ENCODE measurements around the gene GNPDA2. TPM values are rescaled to one million over a fixed set of nuclear protein-coding genes. Genes with fewer than 3 reads are reported as not detected.
A peak's percentile ranks its signal among the peaks of the same experiment; 100 is the strongest.

GNPDA2 gene
- total RNA-seq, 2 experiments from 2014 or later: 12.8 to 13.8 TPM

DNA sequence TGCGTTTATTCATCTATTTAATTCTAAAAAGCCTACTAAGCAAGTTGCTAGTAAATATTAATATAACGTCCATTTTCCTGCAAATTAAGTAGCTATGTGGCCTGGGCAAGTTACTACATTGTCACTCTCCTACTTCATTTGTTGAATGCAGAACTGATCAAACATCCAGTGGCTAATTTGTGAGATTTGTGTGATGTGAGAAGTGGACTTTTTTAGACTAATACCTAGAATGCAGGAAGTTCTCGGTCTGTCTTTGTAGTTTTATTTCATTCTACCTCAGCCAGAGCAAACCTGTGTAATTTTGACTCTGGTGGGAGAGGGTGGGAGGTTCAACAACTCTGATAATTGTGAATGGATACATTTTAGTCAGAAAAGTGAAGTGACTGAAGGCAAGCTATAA, 47.3 kb downstream of the GNPDA2 start:
- ChIA-PET CTCF (interaction anchor here (1.4 kb wide), 1 partner anchor 24 kb away, joined by 4 read pairs; no protein-coding TSS in a partner anchor), POLR2A (interaction anchor here (1.3 to 2.1 kb wide), 4 partner anchors 16 to 47 kb away, joined by 3 to 7 read pairs (median 7); partner anchors contain the start of gene GNPDA2)
- ATAC-seq: peak; percentile 16
- no peaks in the 10 kb centered on the region for H3K9me3 Mint-ChIP-seq (ENCODE audit: low read depth)
- H3K27ac Mint-ChIP-seq: peak overlapping the region; percentile 93
- H3K4me3 Mint-ChIP-seq: peak overlapping the region; percentile 87
- no peaks in the 10 kb centered on the region for H3K27me3 Mint-ChIP-seq
- no peak for DNase-seq
- intact Hi-C loops (cut with DNase I, micrococcal nuclease): loop anchor here in 1 of 2 experiments (2.0 kb wide), 1 partner anchor 48 kb away; the partner anchor contains the start of gene GNPDA2
- peaks cover 34% of the 10 kb centered on the region for H3K4me1 Mint-ChIP-seq
- H3K36me3 Mint-ChIP-seq (ENCODE audit: low read depth): peaks cover 15% of the 10 kb centered on the region

DNA sequence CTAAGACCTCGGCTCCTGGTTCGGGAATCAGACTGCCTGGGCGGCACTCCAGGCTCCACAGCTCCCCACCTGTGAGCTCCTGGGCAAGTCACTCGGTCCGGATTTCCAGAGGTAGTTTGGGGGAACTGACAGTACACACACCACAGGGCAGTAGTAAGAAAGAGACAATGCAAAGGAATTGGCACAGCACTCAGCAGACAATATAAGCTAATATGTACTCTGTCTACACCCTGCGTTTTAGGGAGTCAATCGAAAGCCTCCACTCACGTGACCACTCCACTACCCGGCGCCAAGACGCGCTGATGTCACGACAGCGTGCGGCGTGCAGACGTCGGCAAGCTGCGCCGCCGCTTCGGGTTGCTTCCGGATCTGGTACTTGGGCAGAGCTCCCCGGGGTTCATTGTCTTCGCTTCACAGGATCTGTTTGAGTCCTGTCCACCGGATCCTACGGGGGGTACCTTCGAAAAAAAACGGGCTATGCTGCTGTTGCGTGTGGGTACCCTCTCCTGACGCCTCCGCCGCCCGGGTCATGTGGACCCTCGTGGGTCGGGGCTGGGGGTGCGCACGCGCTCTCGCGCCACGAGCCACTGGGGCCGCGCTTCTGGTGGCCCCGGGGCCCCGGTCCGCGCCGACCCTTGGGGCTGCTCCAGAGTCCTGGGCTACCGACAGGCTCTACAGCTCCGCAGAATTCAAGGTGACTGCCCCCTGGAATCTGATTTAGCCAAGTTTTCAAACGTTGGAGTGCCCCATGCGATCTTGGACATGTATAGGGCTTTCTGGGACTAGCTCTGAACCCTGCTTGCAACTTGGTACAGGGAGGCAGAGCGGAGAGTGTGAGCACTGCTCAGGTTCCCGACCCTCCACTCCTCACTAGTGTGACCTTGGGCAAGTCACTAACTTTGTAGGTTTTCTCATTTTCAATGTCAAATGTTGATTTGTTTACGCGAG, 48.0 kb downstream of the GNPDA2 start, which contains the start of gene GUF1:
Gene GUF1, plus strand, starts transcription at position 327 of the 948 bp plus-strand sequence. Its CDS starts 203 bp downstream, at position 530.
- intact Hi-C loops (cut with DNase I, micrococcal nuclease): loop anchor here (1.0 to 2.0 kb wide), 2 partner anchors 48 kb away; partner anchors contain the start of gene GNPDA2 (in 2 of the 2)
- no peaks in the 10 kb centered on the region for H3K9me3 Mint-ChIP-seq (ENCODE audit: low read depth)
- H3K4me1 Mint-ChIP-seq: peaks cover 34% of the 10 kb centered on the region
- H3K27me3 Mint-ChIP-seq: no peaks in the 10 kb centered on the region
- peak within 1 kb of the TSS; percentile 93 for H3K27ac Mint-ChIP-seq
- ATAC-seq (peak; percentile 92), DNase-seq (peak; percentile 94)
- H3K36me3 Mint-ChIP-seq (ENCODE audit: low read depth): peaks cover 13% of the 10 kb centered on the region
- ChIA-PET CTCF (interaction anchor here (0.7 to 1.0 kb wide), 2 partner anchors 10 to 49 kb away, joined by 3 to 4 read pairs; no protein-coding TSS in a partner anchor), POLR2A (interaction anchor here (0.5 to 2.1 kb wide), 6 partner anchors 17 to 229 kb away, joined by 3 to 7 read pairs (median 6); partner anchors contain the start of gene GNPDA2)
- peak within 1 kb of the TSS; percentile 87 for H3K4me3 Mint-ChIP-seq

DNA sequence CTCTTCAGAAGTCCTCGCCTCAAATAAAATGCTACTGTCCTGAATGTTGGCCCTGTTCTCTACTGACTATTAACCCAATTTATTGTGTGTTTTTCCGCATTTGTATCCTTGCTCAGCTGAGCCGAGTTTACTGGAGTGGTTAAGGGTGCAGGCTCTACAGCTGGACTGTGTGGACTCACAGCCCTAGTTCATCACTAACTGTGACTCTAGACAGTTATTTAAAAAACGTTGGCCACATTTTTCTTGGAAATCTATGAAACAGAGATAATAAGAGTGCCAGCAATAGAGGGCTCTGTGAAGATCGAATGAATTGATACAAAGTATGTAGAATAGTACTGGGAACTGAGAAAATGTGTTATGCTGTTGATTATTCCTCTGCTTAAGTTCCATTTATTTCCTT, 51.0 kb downstream of the GNPDA2 start:
- intact Hi-C loops (cut with DNase I, micrococcal nuclease): no loop called here
- H3K27me3 Mint-ChIP-seq: peaks cover 7% of the 10 kb centered on the region

DNA sequence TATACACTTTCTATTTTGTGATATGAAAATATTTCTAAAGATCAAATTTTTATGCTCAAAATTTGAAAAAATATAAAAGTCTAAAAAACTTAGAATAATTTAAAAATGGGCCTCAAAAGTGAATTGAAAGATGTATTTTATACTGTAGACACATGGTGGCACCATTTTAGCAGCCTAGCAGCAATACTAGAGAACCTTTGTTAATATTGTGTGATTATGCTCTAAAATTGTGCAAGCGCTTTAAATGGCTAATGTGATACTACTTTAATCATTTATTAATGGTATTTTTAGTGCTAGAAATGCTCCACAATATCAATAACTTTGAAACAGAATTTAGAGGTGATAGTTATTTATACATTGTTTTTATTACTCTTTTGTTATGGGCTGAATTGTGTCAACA, 51.9 kb downstream of the GNPDA2 start:
- Mint-ChIP-seq H3K9me3 (ENCODE audit: low read depth) (no peaks in the 10 kb centered on the region), H3K4me1 (peaks cover 16% of the 10 kb centered on the region), H3K27ac (no peak overlapping the region), H3K36me3 (ENCODE audit: low read depth) (peaks cover 5% of the 10 kb centered on the region), H3K4me3 (no peak overlapping the region), H3K27me3 (peaks cover 7% of the 10 kb centered on the region)
- intact Hi-C loops (cut with DNase I, micrococcal nuclease): no loop called here
- no peak for DNase-seq
- ATAC-seq: no peak
- ChIA-PET CTCF (no interaction called here), POLR2A (no interaction called here)

More for the DNA sequence above, 51.0 kb downstream of the GNPDA2 start:
- Mint-ChIP-seq H3K36me3 (ENCODE audit: low read depth) (peaks cover 5% of the 10 kb centered on the region), H3K27ac (no peak overlapping the region), H3K9me3 (ENCODE audit: low read depth) (no peaks in the 10 kb centered on the region), H3K4me3 (no peak overlapping the region), H3K4me1 (peaks cover 17% of the 10 kb centered on the region)
- DNase-seq (no peak), ATAC-seq (no peak)
- POLR2A ChIA-PET: no interaction called here
- CTCF ChIA-PET: no interaction called here

DNA sequence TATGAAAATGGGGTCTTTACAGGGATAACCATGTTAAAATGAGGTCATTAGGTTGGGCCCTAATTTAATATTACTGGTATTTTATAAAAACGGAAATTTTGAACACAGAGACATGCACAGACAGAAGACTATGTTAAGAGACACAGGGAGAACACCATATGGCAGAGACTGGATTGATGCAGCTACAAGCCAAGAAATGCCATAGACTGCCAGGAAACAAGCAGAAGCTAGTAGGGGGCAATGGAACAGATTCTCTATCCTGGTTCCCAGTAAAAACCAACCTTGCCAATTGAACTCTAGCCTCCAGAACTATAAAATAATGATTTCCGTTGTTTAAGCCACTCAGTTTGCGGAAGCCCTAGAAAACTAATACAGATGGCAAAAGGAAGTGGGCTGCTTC, 54.7 kb downstream of the GNPDA2 start:
- POLR2A ChIA-PET: no interaction called here
- DNase-seq (no peak), ATAC-seq (no peak)
- intact Hi-C loops (cut with DNase I, micrococcal nuclease): no loop called here
- CTCF ChIA-PET: no interaction called here
- no peaks in the 10 kb centered on the region for H3K36me3 Mint-ChIP-seq (ENCODE audit: low read depth)
- H3K9me3 Mint-ChIP-seq (ENCODE audit: low read depth): no peaks in the 10 kb centered on the region
- H3K27me3 Mint-ChIP-seq: peaks cover 7% of the 10 kb centered on the region
- H3K4me3 Mint-ChIP-seq: no peak overlapping the region
- peaks cover 5% of the 10 kb centered on the region for H3K4me1 Mint-ChIP-seq
- no peak overlapping the region for H3K27ac Mint-ChIP-seq

DNA sequence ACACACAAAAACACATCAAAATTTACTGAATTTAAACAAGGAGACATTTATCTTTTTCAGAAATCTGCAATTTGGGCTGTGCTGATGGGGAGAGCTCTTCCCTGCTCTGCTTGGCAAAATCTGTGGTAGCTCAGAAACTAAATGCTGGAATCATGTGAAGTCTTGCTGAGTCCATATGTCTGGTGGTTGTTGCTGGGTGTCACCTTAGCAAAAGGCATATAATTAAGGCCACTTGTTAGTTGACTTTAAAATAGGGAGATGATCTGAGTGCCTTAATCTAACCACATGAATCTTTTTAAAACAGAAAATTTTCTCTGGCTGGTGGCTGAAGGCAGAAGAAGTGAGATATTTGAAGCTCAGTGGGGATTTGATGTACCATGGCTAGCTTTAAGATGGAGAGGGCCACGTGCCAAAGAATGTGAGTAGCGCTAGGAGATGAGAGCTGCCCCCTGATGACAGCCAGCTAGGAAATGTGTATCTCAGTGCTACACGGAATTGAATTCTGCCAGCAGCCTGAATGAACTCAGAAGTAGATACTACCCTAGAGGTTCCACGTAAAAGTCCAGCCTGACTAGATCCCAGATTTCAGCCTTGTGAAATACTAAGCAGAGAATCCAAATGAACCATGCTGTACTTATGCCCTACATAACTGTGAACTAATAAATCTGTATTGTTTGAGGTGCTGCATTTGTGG, 55.7 kb downstream of the GNPDA2 start:
- H3K4me1 Mint-ChIP-seq: peaks cover 2% of the 10 kb centered on the region
- no peak overlapping the region for H3K27ac Mint-ChIP-seq
- ChIA-PET POLR2A (no interaction called here), CTCF (no interaction called here)
- no peaks in the 10 kb centered on the region for H3K9me3 Mint-ChIP-seq (ENCODE audit: low read depth)
- intact Hi-C loops (cut with DNase I, micrococcal nuclease): no loop called here
- no peak overlapping the region for H3K4me3 Mint-ChIP-seq
- H3K36me3 Mint-ChIP-seq (ENCODE audit: low read depth): no peaks in the 10 kb centered on the region
- no peak for DNase-seq
- H3K27me3 Mint-ChIP-seq: peaks cover 7% of the 10 kb centered on the region
- ATAC-seq: no peak

DNA sequence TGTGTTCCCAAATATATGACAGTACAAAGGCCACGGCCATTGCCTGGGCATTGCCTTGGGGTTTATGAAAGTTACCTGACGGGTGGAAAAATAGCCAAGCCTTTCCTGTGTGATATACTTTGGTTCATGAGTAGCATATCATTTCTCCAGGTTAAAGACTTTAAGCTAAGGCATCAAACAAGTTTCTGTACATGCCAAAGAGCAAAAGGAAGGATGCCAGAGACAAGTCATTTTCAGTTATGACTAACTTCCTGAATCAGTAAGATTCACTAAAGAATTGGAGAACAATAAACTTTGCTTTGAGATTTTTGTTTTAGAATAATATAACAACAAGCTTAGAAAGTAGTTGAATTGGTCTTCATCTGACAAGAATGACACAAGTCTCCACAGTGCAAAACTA, 57.8 kb downstream of the GNPDA2 start:
- Mint-ChIP-seq H3K4me1 (peaks cover 2% of the 10 kb centered on the region), H3K4me3 (no peak overlapping the region), H3K9me3 (ENCODE audit: low read depth) (no peaks in the 10 kb centered on the region), H3K27me3 (peaks cover 7% of the 10 kb centered on the region), H3K27ac (no peak overlapping the region), H3K36me3 (ENCODE audit: low read depth) (no peaks in the 10 kb centered on the region)
- ChIA-PET POLR2A (no interaction called here), CTCF (interaction anchor here (1.6 kb wide), 1 partner anchor 9 kb away, joined by 4 read pairs; no protein-coding TSS in a partner anchor)
- ATAC-seq (no peak), DNase-seq (no peak)
- intact Hi-C loops (cut with DNase I, micrococcal nuclease): no loop called here

DNA sequence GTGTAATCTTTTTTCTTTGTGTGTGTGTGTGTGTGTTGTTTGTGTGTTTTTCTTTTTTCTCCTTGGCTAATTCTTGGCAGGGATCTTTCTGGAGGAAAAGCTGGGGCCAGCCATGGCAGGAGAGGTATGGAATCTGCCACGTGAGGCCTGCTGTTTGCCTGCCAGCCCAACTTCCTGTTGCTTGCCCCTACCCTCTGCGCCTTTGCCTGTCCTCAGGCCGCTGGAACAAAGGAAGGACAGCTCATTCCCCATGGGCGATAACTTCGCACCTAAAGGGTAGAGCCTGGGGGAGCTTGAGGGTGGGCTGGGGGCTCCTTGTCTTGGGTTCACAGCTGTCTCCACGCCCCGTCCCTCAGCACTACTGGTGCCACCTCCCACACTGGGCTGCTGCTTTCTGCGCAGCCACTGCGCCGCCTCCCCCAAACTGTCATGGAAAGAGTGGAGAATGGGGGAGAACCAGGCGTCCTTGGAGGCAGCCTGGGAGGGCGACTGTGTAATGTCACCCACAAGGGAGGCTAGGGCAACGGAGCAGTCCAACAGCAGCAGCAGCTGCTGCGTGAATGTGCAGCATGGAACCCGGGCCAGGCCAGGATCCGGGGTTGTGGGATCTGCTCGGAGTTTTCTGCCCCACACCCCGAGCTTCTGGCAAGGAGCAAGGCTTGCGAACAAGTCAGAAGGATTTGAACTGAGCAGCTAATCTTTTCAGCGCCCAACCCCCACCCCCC, 62.7 kb downstream of the GNPDA2 start:
- ATAC-seq (no peak), DNase-seq (no peak)
- peaks cover 5% of the 10 kb centered on the region for H3K27me3 Mint-ChIP-seq
- no peaks in the 10 kb centered on the region for H3K36me3 Mint-ChIP-seq (ENCODE audit: low read depth)
- H3K4me3 Mint-ChIP-seq: no peak overlapping the region
- H3K9me3 Mint-ChIP-seq (ENCODE audit: low read depth): no peaks in the 10 kb centered on the region
- peaks cover under 1% of the 10 kb centered on the region for H3K4me1 Mint-ChIP-seq
- intact Hi-C loops (cut with DNase I, micrococcal nuclease): no loop called here
- H3K27ac Mint-ChIP-seq: no peak overlapping the region
- ChIA-PET POLR2A (no interaction called here), CTCF (no interaction called here)

DNA sequence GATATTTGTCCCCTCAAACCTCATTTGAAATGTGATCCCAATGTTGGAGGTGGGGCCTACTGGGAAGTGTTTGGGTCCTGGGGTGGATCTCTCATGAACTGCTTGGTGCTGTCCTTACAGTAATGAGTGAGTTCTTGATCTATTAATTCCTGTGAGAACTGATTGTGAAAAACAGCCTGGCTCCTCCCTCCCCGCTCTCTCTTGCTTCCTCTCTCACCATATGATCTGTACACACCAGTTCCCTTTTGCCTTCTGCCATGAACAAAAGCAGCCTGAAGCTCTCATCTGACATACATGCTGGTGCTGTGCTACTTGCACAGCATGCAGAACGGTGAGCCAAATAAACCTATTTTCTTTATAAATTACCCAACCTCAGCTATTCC, 63.7 kb downstream of the GNPDA2 start:
- Mint-ChIP-seq H3K27ac (no peak overlapping the region), H3K4me3 (no peak overlapping the region), H3K9me3 (ENCODE audit: low read depth) (no peaks in the 10 kb centered on the region), H3K27me3 (peaks cover 9% of the 10 kb centered on the region), H3K4me1 (no peaks in the 10 kb centered on the region), H3K36me3 (ENCODE audit: low read depth) (no peaks in the 10 kb centered on the region)
- ATAC-seq (no peak), DNase-seq (no peak)
- ChIA-PET CTCF (no interaction called here), POLR2A (no interaction called here)
- intact Hi-C loops (cut with DNase I, micrococcal nuclease): no loop called here

DNA sequence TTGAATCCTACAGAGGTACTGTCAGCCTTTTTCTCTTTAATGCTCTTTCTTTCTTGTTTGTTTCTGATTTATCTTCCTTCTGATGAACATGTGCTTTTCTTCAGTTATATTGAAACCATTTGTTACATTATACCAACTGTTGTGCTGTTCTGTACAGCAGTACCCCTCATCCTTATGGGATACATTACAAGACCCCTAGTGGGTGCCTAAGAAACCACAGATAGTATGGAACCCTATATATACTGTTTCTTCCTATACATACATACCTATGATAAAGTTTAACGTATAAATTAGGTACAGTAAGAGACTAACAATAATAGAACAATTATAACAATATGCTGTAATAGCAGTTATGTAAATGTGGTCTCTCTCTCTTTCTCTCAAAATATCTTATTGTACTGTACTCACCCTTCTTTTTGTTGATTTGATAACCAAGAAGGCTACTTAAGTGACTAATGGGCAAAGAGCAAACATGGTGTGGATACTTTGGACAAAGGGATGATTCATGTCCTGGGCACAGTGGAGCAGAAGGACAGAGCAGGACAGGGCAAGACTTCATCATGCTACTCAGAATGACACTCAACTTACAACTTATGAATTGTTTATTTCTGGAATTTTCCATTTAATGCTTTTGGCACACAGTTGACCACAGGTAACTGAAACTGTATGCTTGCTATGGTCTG, 64.3 kb downstream of the GNPDA2 start:
- H3K4me3 Mint-ChIP-seq: no peak overlapping the region
- no peak for DNase-seq
- ATAC-seq: no peak
- ChIA-PET POLR2A (no interaction called here), CTCF (no interaction called here)
- intact Hi-C loops (cut with DNase I, micrococcal nuclease): no loop called here
- H3K27me3 Mint-ChIP-seq: peaks cover 12% of the 10 kb centered on the region
- no peak overlapping the region for H3K27ac Mint-ChIP-seq
- no peaks in the 10 kb centered on the region for H3K36me3 Mint-ChIP-seq (ENCODE audit: low read depth)
- no peaks in the 10 kb centered on the region for H3K4me1 Mint-ChIP-seq
- no peaks in the 10 kb centered on the region for H3K9me3 Mint-ChIP-seq (ENCODE audit: low read depth)

DNA sequence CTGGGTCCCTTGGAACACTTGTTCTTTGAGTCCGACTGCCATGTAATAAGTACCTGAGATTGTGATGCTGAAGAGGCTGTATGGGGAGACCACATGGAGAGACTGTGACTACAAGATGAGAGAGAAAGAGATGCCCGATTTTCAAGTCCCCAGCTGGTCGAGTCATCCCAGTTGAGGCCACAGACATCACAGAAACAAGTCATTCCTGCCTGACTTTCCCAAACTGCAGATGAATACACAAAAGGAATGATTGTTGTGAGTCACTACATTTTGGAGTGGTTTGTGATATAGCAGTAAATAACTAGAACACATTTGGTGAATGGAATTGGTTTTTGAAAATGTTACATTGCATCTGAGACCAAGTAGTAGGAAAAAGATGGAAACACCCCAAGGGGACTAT, 66.0 kb downstream of the GNPDA2 start:
- no peak for ATAC-seq
- Mint-ChIP-seq H3K27me3 (peaks cover 12% of the 10 kb centered on the region), H3K4me3 (no peak overlapping the region), H3K36me3 (ENCODE audit: low read depth) (no peaks in the 10 kb centered on the region), H3K4me1 (no peaks in the 10 kb centered on the region), H3K9me3 (ENCODE audit: low read depth) (no peaks in the 10 kb centered on the region), H3K27ac (no peak overlapping the region)
- CTCF ChIA-PET: no interaction called here
- POLR2A ChIA-PET: no interaction called here
- DNase-seq: no peak
- intact Hi-C loops (cut with DNase I, micrococcal nuclease): no loop called here
